HT1080 (cell line): ENCODE measurements around the gene AFG3L2. TPM values are rescaled to one million over a fixed set of nuclear protein-coding genes. Genes with fewer than 3 reads are reported as not detected.

Experiments
- DNase-seq: peaks from one replicate; pipeline ENCODE4 v3.0.0-alpha.2; 2015; ENCODE audit warnings: low read depth
- small RNA-seq: library from RNA; depleted of rRNA; stranded (forward); fragments of <200 nt; gene quantifications from one replicate; pipeline ENCODE3, GENCODE V24; 2014
- total RNA-seq: library from RNA; depleted of rRNA; stranded (reverse); fragments of >200 nt; shearing (Covaris generic); gene quantifications from 2 replicates; pipeline ENCODE4 v1.2.3, GENCODE V29; 2014; rRNA removed

AFG3L2 gene
- total RNA-seq, 1 experiment from 2014 or later, result 71.5 TPM

DNA sequence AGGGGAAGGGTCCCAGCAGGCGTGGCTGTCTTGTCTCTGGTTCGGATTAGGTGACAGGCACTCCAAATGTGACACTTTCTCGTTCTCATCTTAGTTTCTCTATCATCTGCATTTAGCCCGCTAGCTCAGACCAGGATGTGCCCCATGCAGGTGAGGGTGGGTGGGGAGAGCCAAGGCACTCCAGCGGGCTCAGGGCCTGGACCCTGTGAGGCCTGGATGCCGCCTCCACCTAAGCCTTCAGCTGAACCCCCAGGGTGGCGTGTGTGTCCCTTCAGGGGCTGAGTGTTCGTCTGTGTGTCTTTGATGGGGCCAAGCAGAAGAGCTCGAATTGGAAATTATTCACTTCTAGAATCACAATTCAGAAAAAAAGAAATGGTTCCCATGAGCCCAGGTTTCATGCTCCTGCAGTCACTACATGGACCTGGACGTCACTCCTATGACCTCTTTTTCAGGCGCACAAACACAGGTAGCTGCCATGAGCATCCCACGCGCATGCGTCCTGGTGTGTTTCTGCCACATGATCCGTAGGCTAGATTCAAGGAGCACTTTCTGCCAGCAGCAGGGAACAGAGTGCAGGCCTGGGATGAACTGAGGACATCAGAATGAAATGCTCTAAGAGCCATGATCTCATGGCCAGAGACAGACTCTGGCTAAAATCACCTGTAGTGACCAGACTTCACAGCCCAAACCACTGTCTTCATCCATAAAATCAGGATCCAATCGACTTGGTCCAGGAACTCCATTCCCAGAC, 97.1 kb downstream of the AFG3L2 start:
- DNase-seq, result no peak

Small RNAs within 50 kb of the gene (small RNA-seq; reads per million reads assigned to genes)
- not detected for gene RNU6-170P
- gene RNU7-129P, result not detected

Other genes starting within 250 kb of the AFG3L2 start
- gene CIDEA, start 122.9 kb downstream of the AFG3L2 start, total RNA-seq, result not detected in 2 replicates
- gene TUBB6, start 69.0 kb downstream of the AFG3L2 start, total RNA-seq, result 752 and 866 TPM in 2 replicates
- 1.2 and 2.1 TPM in 2 replicates for gene PRELID3A, start 30.7 kb upstream of the AFG3L2 start, total RNA-seq